K562 (cell line): ENCODE data around the gene RABGAP1L. TPM values are rescaled to one million over a fixed set of nuclear protein-coding genes. Genes with fewer than 3 reads are reported as not detected.

Experiments
- CHAMP1 ChIP-seq: fragments of 450-650 bp; IDR thresholded peaks from 2 replicates; pipeline ENCODE4 v1.6.1; 2016; ENCODE audit warnings: mild to moderate bottlenecking
- CHD2 ChIP-seq: IDR thresholded peaks from 2 replicates; pipeline ENCODE4 v1.6.1; 2011; ENCODE audit warnings: low read depth, low read length
- E2F5 ChIP-seq: sonication (generic); formaldehyde crosslinking; IDR thresholded peaks from 2 replicates; pipeline ENCODE4 v1.8.0; 2022; ENCODE audit warnings: mild to moderate bottlenecking, missing genetic modification reagents
- EP300 ChIP-seq: IDR thresholded peaks from 2 replicates; pipeline ENCODE4 v1.6.1; 2012; ENCODE audit warnings: low read length, improper control_type of control experiment
- HDAC1 ChIP-seq, 2 experiments: fragments of 450-650 bp; IDR thresholded peaks; 2 replicates each; pipeline ENCODE4 v1.6.1; 2016 to 2017; ENCODE audit warnings: inconsistent platforms in 1 of 2, mild to moderate bottlenecking in 1 of 2, moderate library complexity in 1 of 2
- MCM7 ChIP-seq, 2 experiments: fragments of 450-650 bp; IDR thresholded peaks; 2 replicates each; pipeline ENCODE4 v1.6.1; 2016 to 2018
- NFXL1 ChIP-seq: fragments of 450-650 bp; formaldehyde crosslinking; IDR thresholded peaks from 2 replicates; pipeline ENCODE4 v1.4.0; 2021; ENCODE audit warnings: mild to moderate bottlenecking
- NR4A1 ChIP-seq, 2 experiments: fragments of 250-450 bp in 1 of 2; fragments of 450-650 bp in 1 of 2; sonication (Bioruptor Pico) in 1 of 2; IDR thresholded peaks; 2 replicates each; pipeline versions ENCODE4 v1.4.0 to v1.6.1; 2016 to 2020; ENCODE audit warnings: mild to moderate bottlenecking in 2 of 2, missing compliant biosample characterization in 1 of 2, missing genetic modification characterization in 1 of 2, moderate library complexity in 1 of 2
- PRMT5 ChIP-seq: sonication (generic); formaldehyde crosslinking; IDR thresholded peaks from 2 replicates; pipeline ENCODE4 v1.5.0; 2020; ENCODE audit warnings: missing genetic modification reagents
- SLC30A9 ChIP-seq: fragments of 250-450 bp; sonication (Bioruptor Pico); IDR thresholded peaks from 2 replicates; pipeline ENCODE4 v1.8.0; 2022; ENCODE audit warnings: mild to moderate bottlenecking, moderate library complexity
- SRSF9 ChIP-seq: fragments of 200-400 bp; formaldehyde crosslinking; IDR thresholded peaks from 2 replicates; pipeline ENCODE4 v1.6.1; 2017; ENCODE audit warnings: low read depth, low read length, borderline replicate concordance
- STAT5A ChIP-seq: IDR thresholded peaks from 2 replicates; pipeline ENCODE4 v1.6.1; 2012; ENCODE audit warnings: low read length, inconsistent platforms, borderline replicate concordance
- ZBED1 ChIP-seq: IDR thresholded peaks from 2 replicates; pipeline ENCODE4 v1.6.1; 2014
- ZBTB9 ChIP-seq: fragments of 450-650 bp; formaldehyde crosslinking; IDR thresholded peaks from 2 replicates; pipeline ENCODE4 v1.4.0; 2020; ENCODE audit warnings: mild to moderate bottlenecking, moderate library complexity
- ZNF174 ChIP-seq: fragments of 250-450 bp; sonication (Bioruptor Pico); IDR thresholded peaks from 2 replicates; pipeline ENCODE4 v1.4.0; 2020; ENCODE audit warnings: mild to moderate bottlenecking
- ZNF583 ChIP-seq: fragments of 250-450 bp; sonication (Bioruptor Pico); IDR thresholded peaks from 2 replicates; pipeline ENCODE4 v1.4.0; 2020
- polyA plus RNA-seq, 8 experiments: library from polyadenylated mRNA; depleted of rRNA in 4 of 8; stranded (reverse) in 5 of 8; unstranded in 3 of 8; fragments of >200 nt; fragmentation: Nextera tagmentation in 2 of 8; fragmentation: Illumina TruSeq in 1 of 8; extraction: Ambion mirVana in 2 of 8; extraction: Trizol in 1 of 8; gene quantifications; 2 replicates each; pipeline versions ENCODE4 v1.2.1 to v1.2.3, GENCODE V29; 2011 to 2014; ENCODE audit warnings: inconsistent platforms in 1 of 8, missing spikeins in 1 of 8
- total RNA-seq, 7 experiments: library from RNA; depleted of rRNA in 6 of 7; stranded (reverse); fragments of >200 nt in 6 of 7; fragmentation: Illumina TruSeq in 2 of 7; extraction: Trizol in 2 of 7; gene quantifications; 2 replicates each; pipeline versions ENCODE4 v1.2.1 to v1.2.3, GENCODE V29; 2011 to 2021; ENCODE audit warnings: low replicate concordance in 1 of 7
- TF ChIP-seq, protein P1 (sequence below): sonication (generic); formaldehyde crosslinking; IDR thresholded peaks from 2 replicates; pipeline ENCODE4 v1.8.0; 2022; ENCODE audit warnings: mild to moderate bottlenecking, missing genetic modification reagents, borderline replicate concordance
- TF ChIP-seq, protein P2 (sequence below): fragments of 450-650 bp; IDR thresholded peaks from one replicate; pipeline ENCODE4 v1.6.1; 2018; ENCODE audit warnings: mild to moderate bottlenecking, moderate library complexity; ENCODE audit not compliant: partially characterized antibody
- TF ChIP-seq, protein P3 (sequence below): fragments of 250-450 bp; sonication (Bioruptor Pico); IDR thresholded peaks from 2 replicates; pipeline ENCODE4 v1.8.0; 2021; ENCODE audit warnings: moderate library complexity, mild to moderate bottlenecking, inconsistent platforms

The RABGAP1L gene
- total and polyA plus RNA-seq, 9 of the 15 experiments (the other 6 are each of a cell fraction or from before 2014, with no cell fraction given) = 16.5 to 44.9 (median 26.7) TPM

GRCh38 chr1:174167265-174167803 is 8.0 kb downstream of the RABGAP1L start (continued):
- TF ChIP-seq, protein P1, sequence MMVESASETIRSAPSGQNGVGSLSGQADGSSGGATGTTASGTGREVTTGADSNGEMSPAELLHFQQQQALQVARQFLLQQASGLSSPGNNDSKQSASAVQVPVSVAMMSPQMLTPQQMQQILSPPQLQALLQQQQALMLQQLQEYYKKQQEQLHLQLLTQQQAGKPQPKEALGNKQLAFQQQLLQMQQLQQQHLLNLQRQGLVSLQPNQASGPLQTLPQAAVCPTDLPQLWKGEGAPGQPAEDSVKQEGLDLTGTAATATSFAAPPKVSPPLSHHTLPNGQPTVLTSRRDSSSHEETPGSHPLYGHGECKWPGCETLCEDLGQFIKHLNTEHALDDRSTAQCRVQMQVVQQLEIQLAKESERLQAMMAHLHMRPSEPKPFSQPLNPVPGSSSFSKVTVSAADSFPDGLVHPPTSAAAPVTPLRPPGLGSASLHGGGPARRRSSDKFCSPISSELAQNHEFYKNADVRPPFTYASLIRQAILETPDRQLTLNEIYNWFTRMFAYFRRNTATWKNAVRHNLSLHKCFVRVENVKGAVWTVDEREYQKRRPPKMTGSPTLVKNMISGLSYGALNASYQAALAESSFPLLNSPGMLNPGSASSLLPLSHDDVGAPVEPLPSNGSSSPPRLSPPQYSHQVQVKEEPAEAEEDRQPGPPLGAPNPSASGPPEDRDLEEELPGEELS (CRISPR knock-in tag) = 0 out of 2 replicates have a peak, but pooled peaks have one; percentile 7
- TF ChIP-seq PRMT5 (CRISPR knock-in tag) = no peak
- TF ChIP-seq SRSF9 = no peak
- 0 out of 2 replicates have a peak, but pooled peaks have one; percentile 7 for TF ChIP-seq NFXL1 (CRISPR knock-in tag)
- no peak for TF ChIP-seq CHD2
- TF ChIP-seq, protein P2, sequence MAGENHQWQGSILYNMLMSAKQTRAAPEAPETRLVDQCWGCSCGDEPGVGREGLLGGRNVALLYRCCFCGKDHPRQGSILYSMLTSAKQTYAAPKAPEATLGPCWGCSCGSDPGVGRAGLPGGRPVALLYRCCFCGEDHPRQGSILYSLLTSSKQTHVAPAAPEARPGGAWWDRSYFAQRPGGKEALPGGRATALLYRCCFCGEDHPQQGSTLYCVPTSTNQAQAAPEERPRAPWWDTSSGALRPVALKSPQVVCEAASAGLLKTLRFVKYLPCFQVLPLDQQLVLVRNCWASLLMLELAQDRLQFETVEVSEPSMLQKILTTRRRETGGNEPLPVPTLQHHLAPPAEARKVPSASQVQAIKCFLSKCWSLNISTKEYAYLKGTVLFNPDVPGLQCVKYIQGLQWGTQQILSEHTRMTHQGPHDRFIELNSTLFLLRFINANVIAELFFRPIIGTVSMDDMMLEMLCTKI = no peak
- no peak for TF ChIP-seq ZNF174 (CRISPR knock-in tag)
- TF ChIP-seq, protein P3, sequence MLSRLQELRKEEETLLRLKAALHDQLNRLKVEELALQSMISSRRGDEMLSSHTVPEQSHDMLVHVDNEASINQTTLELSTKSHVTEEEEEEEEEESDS (CRISPR knock-in tag) = no peak
- TF ChIP-seq MCM7 (IDR thresholded peaks at IDR 0.05) = no peak
- no peak for TF ChIP-seq ZNF583 (CRISPR knock-in tag)
- no peak for TF ChIP-seq STAT5A
- no peak for TF ChIP-seq SLC30A9 (CRISPR knock-in tag)
- TF ChIP-seq NR4A1 (CRISPR knock-in tag; IDR thresholded peaks at IDR 0.05) = no peak
- no peak; the same call in 1 of the 2 replicates for TF ChIP-seq NR4A1 (tag; IDR thresholded peaks at IDR 0.05)
- no peak for TF ChIP-seq ZBTB9 (CRISPR knock-in tag)
- 0 out of 4 replicates have a peak, but pooled peaks of 1 of the 2 experiments have one; percentile 11 for TF ChIP-seq HDAC1 (IDR thresholded peaks at IDR 0.05)
- TF ChIP-seq ZBED1 = no peak
- TF ChIP-seq CHAMP1 = 0 out of 2 replicates have a peak, but pooled peaks have one; percentile 1
- no peak for TF ChIP-seq E2F5 (CRISPR knock-in tag)
- no peak for TF ChIP-seq EP300
